Brain microvascular endothelial cell (primary cell): ENCODE measurements around the gene GSN.
"Not testable (repeated sequence)": the region's sequence is repeated elsewhere in the genome, so short reads cannot be mapped to it uniquely, and the experiment has no call there.

Experiments
- DNase-seq: peaks from one replicate; pipeline ENCODE4 v3.0.0-alpha.2; 2020
- H3K27ac ChIP-seq: fragments of 250-450 bp; sonication (Bioruptor Pico); 2 replicates; pipeline ENCODE4 v1.5.1; 2020; ENCODE audit warnings: mild to moderate bottlenecking, moderate library complexity
- H3K27me3 ChIP-seq: fragments of 250-450 bp; sonication (Bioruptor Pico); replicated peaks from 2 replicates; pipeline ENCODE4 v1.5.1; 2020; ENCODE audit warnings: mild to moderate bottlenecking
- H3K36me3 ChIP-seq: fragments of 250-450 bp; sonication (Bioruptor Pico); replicated peaks from 2 replicates; pipeline ENCODE4 v1.5.1; 2020; ENCODE audit warnings: mild to moderate bottlenecking
- H3K4me3 ChIP-seq: 2 replicates; pipeline ENCODE4 v1.5.1; 2011; ENCODE audit warnings: low read depth, mild to moderate bottlenecking, control low read depth, low read length, moderate library complexity
- in situ Hi-C: cut with HindIII; loops from 2 replicates; pipeline ENCODE4 v1.10.0; 2017; ENCODE audit warnings: low sequenced_read_pairs, low pct_ligation_motif_present
- TF ChIP-seq, protein P1 (sequence below): IDR thresholded peaks from 2 replicates; pipeline ENCODE4 v1.5.1; 2011; ENCODE audit warnings: low read depth, mild to moderate bottlenecking, moderate library complexity, low read length, control low read depth, inconsistent platforms; ENCODE audit errors: missing control alignments

GSN gene

DNA sequence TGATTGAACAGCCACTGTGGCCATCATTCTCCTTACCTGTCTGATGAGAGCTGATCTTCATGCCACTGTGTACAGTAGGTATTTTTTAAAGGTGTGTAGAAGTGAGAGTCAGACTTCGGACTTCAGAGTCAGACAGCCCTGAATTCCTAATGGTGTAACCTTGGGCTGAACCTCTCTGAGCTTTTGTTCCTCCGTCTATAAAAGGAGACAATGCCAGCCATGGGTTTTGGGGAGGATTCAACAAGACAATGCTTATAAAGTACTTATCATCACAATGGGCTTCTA, 18.7 kb downstream of the GSN start:
- TF ChIP-seq, protein P1, sequence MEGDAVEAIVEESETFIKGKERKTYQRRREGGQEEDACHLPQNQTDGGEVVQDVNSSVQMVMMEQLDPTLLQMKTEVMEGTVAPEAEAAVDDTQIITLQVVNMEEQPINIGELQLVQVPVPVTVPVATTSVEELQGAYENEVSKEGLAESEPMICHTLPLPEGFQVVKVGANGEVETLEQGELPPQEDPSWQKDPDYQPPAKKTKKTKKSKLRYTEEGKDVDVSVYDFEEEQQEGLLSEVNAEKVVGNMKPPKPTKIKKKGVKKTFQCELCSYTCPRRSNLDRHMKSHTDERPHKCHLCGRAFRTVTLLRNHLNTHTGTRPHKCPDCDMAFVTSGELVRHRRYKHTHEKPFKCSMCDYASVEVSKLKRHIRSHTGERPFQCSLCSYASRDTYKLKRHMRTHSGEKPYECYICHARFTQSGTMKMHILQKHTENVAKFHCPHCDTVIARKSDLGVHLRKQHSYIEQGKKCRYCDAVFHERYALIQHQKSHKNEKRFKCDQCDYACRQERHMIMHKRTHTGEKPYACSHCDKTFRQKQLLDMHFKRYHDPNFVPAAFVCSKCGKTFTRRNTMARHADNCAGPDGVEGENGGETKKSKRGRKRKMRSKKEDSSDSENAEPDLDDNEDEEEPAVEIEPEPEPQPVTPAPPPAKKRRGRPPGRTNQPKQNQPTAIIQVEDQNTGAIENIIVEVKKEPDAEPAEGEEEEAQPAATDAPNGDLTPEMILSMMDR, result no peak
- Histone ChIP-seq H3K27ac (peak overlapping the region; percentile 97), H3K4me3 (no peak overlapping the region), H3K36me3 (peaks cover 8% of the 10 kb centered on the region), H3K27me3 (no peaks in the 10 kb centered on the region)
- in situ Hi-C loops, result no loop called here
- DNase-seq, result no peak

DNA sequence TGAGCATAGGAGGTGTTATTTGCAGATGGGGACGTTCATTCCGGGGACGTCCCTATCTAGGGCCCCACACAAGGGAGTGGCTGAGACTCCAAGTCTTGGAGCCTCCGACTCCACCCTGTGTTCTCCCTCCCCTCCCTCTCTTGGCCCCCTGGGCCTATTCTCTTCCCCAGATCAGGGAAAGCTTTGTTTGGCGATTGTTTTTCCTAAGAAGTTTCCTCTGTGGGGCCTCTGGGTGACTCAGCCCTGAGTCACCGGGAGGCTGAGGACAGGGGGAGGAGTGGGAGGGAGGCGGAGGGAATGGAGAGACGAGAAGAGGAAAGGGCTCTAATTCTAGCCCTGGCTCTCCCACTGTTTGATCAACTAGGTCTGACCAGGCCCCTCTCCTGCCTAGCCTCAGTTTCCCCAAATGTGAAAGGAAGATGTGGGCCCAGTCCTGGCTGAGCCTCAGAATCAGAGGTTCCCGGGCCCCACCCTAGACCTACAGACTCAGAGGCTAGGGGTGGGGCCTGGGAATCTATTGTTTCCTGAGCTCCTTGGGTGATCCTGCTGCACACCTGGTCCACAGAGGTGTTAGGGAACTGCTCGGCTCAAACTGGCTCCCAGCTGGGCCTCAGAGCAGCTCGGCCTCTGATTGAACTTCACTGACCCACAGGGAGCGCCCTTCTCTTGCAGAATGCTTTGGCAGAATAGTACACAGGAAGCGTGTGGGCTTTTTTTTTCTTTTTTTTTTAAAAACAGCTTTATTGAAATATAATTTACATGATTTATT, 19.2 kb downstream of the GSN start:
- DNase-seq, result peak; percentile 90

DNA sequence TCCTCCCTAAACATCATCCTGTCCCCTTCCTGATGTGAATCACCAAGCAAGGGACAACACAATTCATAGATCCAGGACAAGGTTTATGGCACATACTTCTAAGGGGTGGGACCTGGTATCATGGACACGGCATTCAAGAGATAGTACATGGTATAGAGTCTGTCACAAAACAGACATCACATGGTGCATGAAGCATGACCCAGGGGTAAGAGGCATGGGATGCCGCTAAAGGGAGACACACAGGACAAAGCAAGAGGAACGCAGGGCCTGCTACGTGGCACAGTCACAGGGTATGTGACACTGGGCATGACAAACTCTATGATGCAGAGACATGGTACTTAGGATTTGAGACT, 20.7 kb downstream of the GSN start:
- in situ Hi-C loops, result no loop called here
- TF ChIP-seq, protein P1, result no peak
- Histone ChIP-seq H3K27me3 (no peaks in the 10 kb centered on the region), H3K27ac (peak overlapping the region; percentile 2), H3K4me3 (no peak overlapping the region), H3K36me3 (peaks cover 11% of the 10 kb centered on the region)
- no peak for DNase-seq

More for the DNA sequence above, 19.2 kb downstream of the GSN start:
- TF ChIP-seq, protein P1, result peak; percentile 23
- in situ Hi-C loops, result no loop called here
- Histone ChIP-seq H3K36me3 (peaks cover 7% of the 10 kb centered on the region), H3K27me3 (no peaks in the 10 kb centered on the region), H3K4me3 (peak overlapping the region; percentile 1), H3K27ac (peak overlapping the region; percentile 97)

DNA sequence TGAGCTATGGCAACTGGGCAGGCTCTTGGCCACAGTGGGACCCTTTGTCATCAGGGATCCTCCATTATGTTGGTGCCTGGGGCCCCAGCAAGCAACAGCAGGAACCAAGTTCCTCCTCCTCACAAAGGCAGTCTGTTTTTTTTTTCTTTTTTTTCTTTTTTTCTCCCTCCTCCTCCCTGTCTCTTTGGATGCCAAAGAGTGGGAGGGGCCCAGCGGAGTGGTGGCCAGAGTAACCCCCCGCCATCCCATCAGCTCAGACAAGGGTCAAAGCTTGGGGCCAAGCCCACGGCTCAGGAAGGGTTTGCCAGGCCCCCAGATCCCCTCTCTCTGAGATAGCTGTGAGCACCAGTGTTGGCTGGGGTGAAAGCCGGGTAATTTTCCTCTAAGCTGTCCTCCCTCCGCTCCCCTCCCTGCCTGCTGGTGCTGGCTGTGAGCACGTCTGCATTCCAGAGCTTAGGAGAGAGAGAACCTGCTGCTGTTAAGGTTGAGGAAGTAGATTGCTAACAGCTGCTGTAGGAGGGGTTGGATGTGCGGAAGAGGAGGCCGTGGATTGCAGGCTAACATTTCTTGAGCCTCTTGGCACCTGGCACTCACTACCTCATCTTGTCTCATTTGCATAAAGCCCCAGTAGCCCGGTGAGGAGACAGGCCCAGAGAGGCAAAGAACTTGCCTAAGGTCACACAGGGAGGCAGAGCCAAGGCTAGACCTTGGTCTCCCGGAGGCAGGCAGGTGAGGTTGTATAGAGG, 21.2 kb downstream of the GSN start:
- H3K27me3 ChIP-seq, result no peaks in the 10 kb centered on the region
- in situ Hi-C loops, result no loop called here
- peak overlapping the region; percentile 2 for H3K27ac ChIP-seq
- no peak overlapping the region for H3K4me3 ChIP-seq
- no peak for DNase-seq
- peaks cover 11% of the 10 kb centered on the region for H3K36me3 ChIP-seq
- TF ChIP-seq, protein P1, result no peak

DNA sequence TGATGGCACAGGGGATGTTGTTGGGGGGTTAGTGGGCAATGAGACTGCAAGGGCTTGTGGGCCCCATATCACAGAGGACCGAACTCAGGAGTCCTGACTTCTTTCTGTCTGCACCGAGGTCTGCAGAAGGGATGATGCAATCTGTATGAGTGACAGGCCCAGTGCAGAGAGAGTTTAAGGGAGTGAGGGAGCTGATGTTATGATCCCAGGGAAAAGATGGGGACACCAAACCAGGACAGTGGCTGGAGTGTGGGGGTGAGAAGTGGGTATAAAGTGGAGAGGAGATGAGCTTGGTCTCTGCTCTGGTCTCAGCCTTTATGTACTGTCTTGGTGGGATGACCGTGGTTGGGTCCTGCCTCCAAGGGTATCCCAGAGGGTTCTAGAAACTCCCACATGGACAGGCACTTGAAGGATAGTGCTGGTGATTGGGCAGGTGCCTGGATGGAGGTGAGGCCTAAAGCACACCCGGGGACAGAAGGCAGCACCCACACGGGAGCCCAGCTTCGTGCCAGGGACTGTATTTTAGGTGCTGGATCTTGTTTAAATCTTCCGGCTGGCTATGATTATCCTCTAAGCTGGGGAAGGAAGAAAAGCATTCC, 21.9 kb downstream of the GSN start:
- TF ChIP-seq, protein P1, result no peak
- H3K36me3 ChIP-seq, result peaks cover 11% of the 10 kb centered on the region
- no peaks in the 10 kb centered on the region for H3K27me3 ChIP-seq
- in situ Hi-C loops, result no loop called here
- DNase-seq, result no peak
- H3K27ac ChIP-seq, result no peak overlapping the region
- H3K4me3 ChIP-seq, result no peak overlapping the region

DNA sequence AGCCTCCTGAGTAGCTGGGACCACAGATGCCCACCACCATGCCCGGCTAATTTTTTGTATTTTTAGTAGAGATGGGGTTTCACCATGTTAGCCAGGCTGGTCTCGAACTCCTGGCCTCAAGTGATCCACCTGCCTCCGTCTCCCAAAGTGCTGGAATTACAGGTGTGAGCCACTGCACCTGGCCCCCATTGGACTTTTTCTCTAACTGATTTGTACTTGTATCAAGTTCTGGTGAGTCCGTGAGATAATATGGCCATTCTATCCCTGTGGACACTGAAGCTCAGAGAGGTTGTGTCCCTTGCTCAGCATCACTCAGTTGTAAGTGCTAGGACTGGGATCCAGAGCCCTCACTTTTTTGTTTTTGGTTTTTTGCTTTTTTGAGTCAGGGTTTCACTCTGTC, 23.6 kb downstream of the GSN start:
- H3K36me3 ChIP-seq, result peaks cover 11% of the 10 kb centered on the region
- DNase-seq, H3K27ac ChIP-seq, H3K27me3 ChIP-seq, H3K4me3 ChIP-seq, in situ Hi-C loops: not testable (repeated sequence)
